ENCODE measurements around the gene TJAP1.

DNA sequence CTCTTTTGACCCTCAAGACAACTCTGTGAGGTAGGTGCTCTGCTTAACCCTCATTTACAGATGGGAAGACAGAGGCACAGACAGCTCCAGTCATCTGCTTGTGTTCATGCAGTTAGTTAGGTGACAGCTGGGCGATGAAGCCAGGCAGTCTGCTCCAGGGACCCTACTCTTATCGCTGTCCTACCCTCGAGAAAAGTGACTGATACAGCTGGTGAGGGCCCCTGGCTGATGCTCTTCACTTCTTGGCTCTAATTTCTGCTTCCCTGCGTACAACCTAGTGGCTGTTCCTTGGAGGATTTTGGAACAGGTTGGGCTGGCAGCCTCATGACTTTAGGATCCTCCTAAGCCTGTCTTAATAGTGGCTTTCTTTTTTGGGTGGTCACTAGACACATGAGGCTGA, 9.1 kb upstream of the TJAP1 start:
- TF ChIP-seq POLR2AphosphoS5 (IDR thresholded peaks at IDR 0.05; ENCODE audit: low read depth, low read length), result no peak
- TF ChIP-seq, protein P1, sequence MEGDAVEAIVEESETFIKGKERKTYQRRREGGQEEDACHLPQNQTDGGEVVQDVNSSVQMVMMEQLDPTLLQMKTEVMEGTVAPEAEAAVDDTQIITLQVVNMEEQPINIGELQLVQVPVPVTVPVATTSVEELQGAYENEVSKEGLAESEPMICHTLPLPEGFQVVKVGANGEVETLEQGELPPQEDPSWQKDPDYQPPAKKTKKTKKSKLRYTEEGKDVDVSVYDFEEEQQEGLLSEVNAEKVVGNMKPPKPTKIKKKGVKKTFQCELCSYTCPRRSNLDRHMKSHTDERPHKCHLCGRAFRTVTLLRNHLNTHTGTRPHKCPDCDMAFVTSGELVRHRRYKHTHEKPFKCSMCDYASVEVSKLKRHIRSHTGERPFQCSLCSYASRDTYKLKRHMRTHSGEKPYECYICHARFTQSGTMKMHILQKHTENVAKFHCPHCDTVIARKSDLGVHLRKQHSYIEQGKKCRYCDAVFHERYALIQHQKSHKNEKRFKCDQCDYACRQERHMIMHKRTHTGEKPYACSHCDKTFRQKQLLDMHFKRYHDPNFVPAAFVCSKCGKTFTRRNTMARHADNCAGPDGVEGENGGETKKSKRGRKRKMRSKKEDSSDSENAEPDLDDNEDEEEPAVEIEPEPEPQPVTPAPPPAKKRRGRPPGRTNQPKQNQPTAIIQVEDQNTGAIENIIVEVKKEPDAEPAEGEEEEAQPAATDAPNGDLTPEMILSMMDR (IDR thresholded peaks at IDR 0.05; ENCODE audit: control extremely low read depth in 1 of 3, insufficient read depth in 1 of 3, low read depth in 1 of 3, low read length in 3 of 3), result no peak
- TF ChIP-seq EZH2 (IDR thresholded peaks at IDR 0.05; ENCODE audit: low read depth, low read length, severe bottlenecking), result no peak
- TF ChIP-seq TCF12 (IDR thresholded peaks at IDR 0.05; ENCODE audit: low read depth, low read length), result no peak
- TF ChIP-seq RAD21 (IDR thresholded peaks at IDR 0.05 in 1 of 2, conservative IDR thresholded peaks at IDR 0.05 in 1 of 2; ENCODE audit: low read depth in 2 of 2, low read length in 2 of 2), result no peak
- no peak for TF ChIP-seq JUN (IDR thresholded peaks at IDR 0.05; ENCODE audit: low read depth, low read length)

Measured in H1 (cell line).